ENCODE results near the gene RALA.

Gene RALA

GRCh38 chr7:39623047-39623731 is at the start of gene RALA:
Gene RALA (plus strand): TSS chr7:39623572. CDS start chr7:39686668, 63,096 bp downstream.
- DNase-seq (ENCODE audit: low spot score): peak; percentile 90

GRCh38 chr7:39574673-39575349 is 48.6 kb upstream of the RALA start:
- no peak for DNase-seq (ENCODE audit: low spot score)

GRCh38 chr7:39577229-39577874 is 46.0 kb upstream of the RALA start:
- no peak for DNase-seq (ENCODE audit: low spot score)

GRCh38 chr7:39580149-39580874 is 43.1 kb upstream of the RALA start:
- peak; percentile 80 for DNase-seq (ENCODE audit: low spot score)

GRCh38 chr7:39582536-39582935 is 40.8 kb upstream of the RALA start:
- no peak for DNase-seq (ENCODE audit: low spot score)

GRCh38 chr7:39583539-39583938 is 39.8 kb upstream of the RALA start:
- DNase-seq (ENCODE audit: low spot score): no peak

- no peak for DNase-seq (ENCODE audit: low spot score)
These were observed 36.0 kb upstream of the RALA start for GRCh38 chr7:39587393-39587792.

- DNase-seq (ENCODE audit: low spot score): no peak
These were observed 35.0 kb upstream of the RALA start for GRCh38 chr7:39588416-39588815.

- no peak for DNase-seq (ENCODE audit: low spot score)
These were observed 33.9 kb upstream of the RALA start for GRCh38 chr7:39589323-39590111.

- no peak for DNase-seq (ENCODE audit: low spot score)
These were observed 30.8 kb upstream of the RALA start for GRCh38 chr7:39592586-39592985.

GRCh38 chr7:39594988-39595620 is 28.3 kb upstream of the RALA start:
- DNase-seq (ENCODE audit: low spot score): no peak

GRCh38 chr7:39602351-39602750 is 21.0 kb upstream of the RALA start:
- no peak for DNase-seq (ENCODE audit: low spot score)

- no peak for DNase-seq (ENCODE audit: low spot score)
These were observed 19.4 kb upstream of the RALA start for GRCh38 chr7:39603924-39604323.

- no peak for DNase-seq (ENCODE audit: low spot score)
These were observed 18.3 kb upstream of the RALA start for GRCh38 chr7:39605087-39605486.

- no peak for DNase-seq (ENCODE audit: low spot score)
These were observed 17.0 kb upstream of the RALA start for GRCh38 chr7:39606352-39606751.

- DNase-seq (ENCODE audit: low spot score): no peak
These were observed 16.4 kb upstream of the RALA start for GRCh38 chr7:39606941-39607340.

GRCh38 chr7:39607865-39608264 is 15.5 kb upstream of the RALA start:
- DNase-seq (ENCODE audit: low spot score): no peak

- DNase-seq (ENCODE audit: low spot score): no peak
These were observed 15.1 kb upstream of the RALA start for GRCh38 chr7:39608278-39608677.

GRCh38 chr7:39609113-39609934 is 14.0 kb upstream of the RALA start:
- DNase-seq (ENCODE audit: low spot score): peak; percentile 71

- no peak for DNase-seq (ENCODE audit: low spot score)
These were observed 13.5 kb upstream of the RALA start for GRCh38 chr7:39609935-39610263.

GRCh38 chr7:39613577-39613976 is 9.8 kb upstream of the RALA start:
- DNase-seq (ENCODE audit: low spot score): no peak

Data from germinal center (tissue), 1 donor.